Tibial nerve (tissue), 4 donors: Measurements from ENCODE around the gene C1orf50. TPM values are rescaled to one million over a fixed set of nuclear protein-coding genes. Genes with fewer than 3 reads are reported as not detected.
"Not testable (repeated sequence)": the region's sequence is repeated elsewhere in the genome, so short reads cannot be mapped to it uniquely, and the experiment has no call there.

Experiments
- DNase-seq, 2 donors: peaks; one replicate each; pipeline ENCODE4 v3.0.0-alpha.2; 2019; ENCODE audit warnings: low spot score in 2 of 2
- H3K27ac ChIP-seq, 4 donors: fragments of 200-600 bp; sonication (generic) in 3 of 4; one replicate each; pipeline ENCODE4 v1.5.1; 2017 to 2019; ENCODE audit warnings: mild to moderate bottlenecking in 1 of 4
- H3K27me3 ChIP-seq, 2 donors: fragments of 200-600 bp; sonication (generic) in 1 of 2; one replicate each; pipeline versions ENCODE4 v1.5.1 to v1.6.0; 2017 to 2019
- H3K36me3 ChIP-seq, 3 donors: fragments of 200-600 bp; sonication (generic); one replicate each; pipeline ENCODE4 v1.5.1; 2018 to 2019
- H3K4me1 ChIP-seq, 4 donors: fragments of 200-600 bp; sonication (generic) in 3 of 4; one replicate each; pipeline ENCODE4 v1.5.1; 2017 to 2019
- H3K4me3 ChIP-seq, 4 donors: fragments of 200-600 bp; sonication (generic) in 3 of 4; one replicate each; pipeline ENCODE4 v1.5.1; 2017 to 2019; ENCODE audit warnings: mild to moderate bottlenecking in 1 of 4, moderate library complexity in 1 of 4
- H3K9me3 ChIP-seq, 4 donors: fragments of 200-600 bp; sonication (generic) in 3 of 4; one replicate each; pipeline ENCODE4 v1.5.1; 2017 to 2019
- CTCF ChIP-seq, 5 experiments: fragments of 200-600 bp in 3 of 5; fragments of 450-650 bp in 2 of 5; sonication (generic) in 3 of 5; IDR thresholded peaks; one replicate each; pipeline ENCODE4 v1.5.1; 2016 to 2019; ENCODE audit warnings: antibody characterized with exemption in 5 of 5, mild to moderate bottlenecking in 3 of 5, moderate library complexity in 2 of 5
- EP300 ChIP-seq, 2 donors: sonication (generic); formaldehyde crosslinking; IDR thresholded peaks; one replicate each; pipeline ENCODE4 v1.6.1; 2017; ENCODE audit warnings: antibody characterized with exemption in 2 of 2, mild to moderate bottlenecking in 1 of 2
- POLR2A ChIP-seq, 2 donors: fragments of 450-650 bp; IDR thresholded peaks; one replicate each; pipeline ENCODE4 v1.6.1; 2017; ENCODE audit warnings: antibody characterized with exemption in 2 of 2, mild to moderate bottlenecking in 2 of 2, moderate library complexity in 2 of 2
- WGBS, 2 donors: methylation state at CpG; one replicate each; pipeline ENCODE4 v1.1.5; 2018; 5-methylcytosine and 5-hydroxymethylcytosine counted together
- total RNA-seq, 4 donors: library from RNA; depleted of rRNA; stranded (reverse); fragments of >200 nt; gene quantifications; one replicate each; pipeline ENCODE4 v1.1.0, GENCODE V29; 2016

C1orf50 gene
- total RNA-seq, 4 donors from 2014 or later: 3.0 to 8.4 (median 3.5) TPM

DNA sequence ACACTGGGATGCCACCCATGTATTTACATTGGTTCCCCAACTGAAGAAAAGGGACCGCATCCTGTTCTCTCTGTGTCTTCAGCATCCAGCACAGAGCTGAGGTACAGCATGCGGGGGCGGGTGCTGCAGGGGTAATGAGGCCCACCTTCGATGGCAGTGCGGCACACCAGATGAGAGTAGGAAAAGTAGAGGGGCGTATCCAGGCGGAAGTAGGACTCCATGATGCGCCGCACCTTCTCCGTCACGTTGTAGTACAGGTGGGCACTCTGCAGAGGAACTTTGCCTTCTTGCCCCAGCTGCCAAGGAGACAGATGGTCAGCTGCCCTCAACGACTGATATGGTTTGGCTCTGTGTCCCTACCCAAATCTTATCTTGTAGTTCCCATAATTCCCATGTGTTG is 17.0 kb upstream of the C1orf50 start:
- Histone ChIP-seq H3K4me1 (peaks cover 0 to 31% (median 0%) of the 10 kb centered on the region in 4 donors), H3K36me3 (peaks cover 10 to 92% (median 21%) of the 10 kb centered on the region in 3 donors), H3K4me3 (no peak overlapping the region), H3K27me3 (no peaks in the 10 kb centered on the region), H3K9me3 (no peaks in the 10 kb centered on the region), H3K27ac (peak overlapping the region in 2 of 4 donors; percentile 28 to 85)
- 93 to 94% methylated on average over 12 of the region's 12 CpGs for WGBS, 2 donors
- no peak for TF ChIP-seq POLR2A (IDR thresholded peaks at IDR 0.05)
- DNase-seq: no peak

DNA sequence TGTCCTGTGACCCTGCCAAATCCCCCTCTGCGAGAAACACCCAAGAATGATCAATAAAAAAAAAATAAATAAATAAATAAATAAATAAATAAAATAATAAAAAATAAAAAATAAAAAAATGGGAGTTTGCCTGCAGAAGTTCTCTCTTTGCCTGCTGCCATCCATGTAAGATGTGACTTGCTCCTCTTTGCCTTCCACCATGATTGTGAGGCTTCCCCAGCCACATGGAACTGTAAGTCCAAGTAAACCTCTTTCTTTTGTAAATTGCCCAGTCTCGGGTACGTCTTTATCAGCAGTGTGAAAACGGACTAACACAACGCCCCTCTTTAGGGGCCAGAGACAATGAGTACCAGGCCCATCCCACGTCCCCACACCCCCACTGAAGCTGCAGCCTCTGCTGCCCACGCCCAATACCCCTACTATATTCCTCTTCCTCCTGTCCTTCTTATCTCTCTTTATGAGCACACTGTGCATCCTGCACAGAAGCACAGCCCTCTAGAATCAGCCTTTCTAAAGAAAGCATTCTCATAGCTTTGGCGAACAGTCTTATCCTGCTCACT is 15.5 kb upstream of the C1orf50 start:
- Histone ChIP-seq H3K27ac (peak overlapping the region in 1 of 4 donors; percentile 29), H3K4me1 (peaks cover 0 to 32% (median 0%) of the 10 kb centered on the region in 4 donors), H3K36me3 (peaks cover 7 to 96% (median 25%) of the 10 kb centered on the region in 3 donors)
- H3K27me3 ChIP-seq, H3K4me3 ChIP-seq, DNase-seq, H3K9me3 ChIP-seq: not testable (repeated sequence)
- 84 to 93% methylated on average over 8 of the region's 8 CpGs for WGBS, 2 donors

DNA sequence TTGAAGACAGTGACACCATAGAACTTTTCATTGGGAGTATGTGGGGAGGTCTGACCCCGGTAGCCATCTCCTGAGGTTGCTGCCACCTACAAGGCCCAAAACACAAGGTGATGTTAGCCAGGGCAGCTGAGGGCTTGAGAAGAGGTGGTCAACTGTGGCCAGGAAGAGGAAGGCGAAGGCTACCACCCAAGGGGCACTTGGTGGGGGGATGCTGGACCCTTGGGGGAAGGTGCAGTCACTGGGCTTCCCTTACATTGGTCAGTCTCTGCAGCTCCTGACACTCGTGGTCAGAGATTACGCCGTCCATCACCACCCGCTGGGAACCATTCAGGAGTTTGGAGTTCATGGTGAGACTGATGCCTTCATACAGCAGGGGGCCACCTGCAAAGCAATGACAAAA is 14.8 kb upstream of the C1orf50 start:
- Histone ChIP-seq H3K4me3 (no peak overlapping the region), H3K36me3 (peaks cover 7 to 96% (median 25%) of the 10 kb centered on the region in 3 donors), H3K9me3 (no peaks in the 10 kb centered on the region), H3K4me1 (peaks cover 0 to 32% (median 0%) of the 10 kb centered on the region in 4 donors), H3K27ac (peak overlapping the region in 1 of 4 donors; percentile 29), H3K27me3 (no peaks in the 10 kb centered on the region)
- TF ChIP-seq POLR2A (IDR thresholded peaks at IDR 0.05): no peak
- TF ChIP-seq CTCF (IDR thresholded peaks at IDR 0.05): no peak
- no peak for TF ChIP-seq EP300 (IDR thresholded peaks at IDR 0.05)
- DNase-seq: no peak
- WGBS, 2 donors: 92 to 98% methylated on average over 5 to 6 of the region's 6 CpGs

DNA sequence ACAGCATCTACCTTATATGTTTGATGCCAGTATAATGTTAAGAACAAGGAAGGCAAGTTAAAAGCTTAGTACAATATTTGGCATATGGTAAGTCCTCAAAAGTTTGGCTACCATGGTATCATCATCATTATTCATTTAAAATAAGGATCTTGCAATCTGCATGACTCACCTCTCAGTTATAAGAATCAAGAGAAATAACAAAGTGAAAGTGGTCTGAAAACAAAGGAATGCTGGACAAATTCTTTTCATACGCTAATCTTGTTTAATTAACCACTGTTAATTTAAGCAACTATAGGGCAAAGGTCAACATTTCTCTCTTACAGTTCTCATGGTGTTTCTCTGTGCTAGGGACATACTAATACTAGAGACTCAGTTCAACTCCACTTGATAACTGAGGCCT is 14.0 kb upstream of the C1orf50 start:
- Histone ChIP-seq H3K27me3 (no peaks in the 10 kb centered on the region), H3K9me3 (no peaks in the 10 kb centered on the region), H3K4me1 (peaks cover 0 to 34% (median 0%) of the 10 kb centered on the region in 4 donors), H3K27ac (peak overlapping the region in 2 of 4 donors; percentile 28 to 47), H3K36me3 (peaks cover 7 to 96% (median 33%) of the 10 kb centered on the region in 3 donors), H3K4me3 (no peak overlapping the region)
- no peak for TF ChIP-seq EP300 (IDR thresholded peaks at IDR 0.05)
- TF ChIP-seq CTCF (IDR thresholded peaks at IDR 0.05): no peak
- TF ChIP-seq POLR2A (IDR thresholded peaks at IDR 0.05): no peak
- 70 to 79% methylated on average over 1 of the region's 1 CpG for WGBS, 2 donors
- DNase-seq: no peak

GRCh38 chr1:42756956-42757891 is 9.8 kb upstream of the C1orf50 start:
- peak overlapping the region in 2 of 4 donors; percentile 30 to 47 for H3K27ac ChIP-seq
- H3K4me3 ChIP-seq: no peak overlapping the region
- 61 to 64% methylated on average over 17 of the region's 17 CpGs for WGBS, 2 donors
- peaks cover 0 to 24% (median 1%) of the 10 kb centered on the region in 4 donors for H3K4me1 ChIP-seq
- peaks cover 5 to 99% (median 29%) of the 10 kb centered on the region in 3 donors for H3K36me3 ChIP-seq
- H3K27me3 ChIP-seq: no peaks in the 10 kb centered on the region
- no peaks in the 10 kb centered on the region for H3K9me3 ChIP-seq
- peak; percentile 45 to 67 (median 61) for TF ChIP-seq CTCF (IDR thresholded peaks at IDR 0.05)
- no peak for TF ChIP-seq POLR2A (IDR thresholded peaks at IDR 0.05)
- peak in 1 of 2 donors; percentile 15 for DNase-seq

DNA sequence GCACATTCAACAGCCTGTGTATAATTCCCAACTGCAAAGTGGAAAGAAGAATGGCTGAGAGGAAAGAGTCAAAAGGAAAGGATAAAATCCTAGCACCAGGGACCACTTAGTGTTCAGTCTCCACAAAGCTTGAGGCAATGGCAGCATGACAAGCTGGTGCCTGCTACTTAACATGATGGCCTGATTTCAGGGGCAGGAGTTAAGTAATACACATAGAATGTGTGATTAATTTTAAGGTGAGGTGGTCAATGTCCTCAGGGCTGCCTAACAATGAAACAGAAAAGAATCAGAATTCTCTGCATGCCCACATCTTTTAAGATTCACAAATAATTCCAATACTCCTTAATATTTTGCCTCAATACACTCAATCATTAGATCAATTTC is 9.2 kb upstream of the C1orf50 start:
- peaks cover 5 to 92% (median 25%) of the 10 kb centered on the region in 3 donors for H3K36me3 ChIP-seq
- no peak for DNase-seq
- H3K4me3 ChIP-seq: no peak overlapping the region
- H3K9me3 ChIP-seq: no peaks in the 10 kb centered on the region
- no peak for TF ChIP-seq CTCF (IDR thresholded peaks at IDR 0.05)
- no peak for TF ChIP-seq POLR2A (IDR thresholded peaks at IDR 0.05)
- TF ChIP-seq EP300 (IDR thresholded peaks at IDR 0.05): no peak
- no peak overlapping the region for H3K27ac ChIP-seq
- H3K4me1 ChIP-seq: peaks cover 0 to 31% (median 3%) of the 10 kb centered on the region in 4 donors
- H3K27me3 ChIP-seq: no peaks in the 10 kb centered on the region
